Spleen (tissue), 11 donors: Measurements from ENCODE around the gene LMBRD2. TPM values are rescaled to one million over a fixed set of nuclear protein-coding genes. Genes with fewer than 3 reads are reported as not detected.
A peak's percentile ranks its signal among the peaks of the same experiment; 100 is the strongest.
"Not testable (repeated sequence)": the region's sequence is repeated elsewhere in the genome, so short reads cannot be mapped to it uniquely, and the experiment has no call there.

Source experiments
- DNase-seq: peaks from one replicate; pipeline ENCODE4 v3.0.0-alpha.2; 2020
- H3K27ac ChIP-seq, 8 donors: fragments of 200-600 bp; sonication (generic) in 7 of 8; 1 replicate in 4 of 8; 2 replicates in 4 of 8; pipeline versions ENCODE4 v1.5.0 to v1.8.0; 2016 to 2021; ENCODE audit warnings: inconsistent platforms in 4 of 8, mild to moderate bottlenecking in 4 of 8, moderate library complexity in 1 of 8
- H3K27me3 ChIP-seq, 7 donors: fragments of 200-600 bp; sonication (generic) in 6 of 7; replicated peaks in 1 of 7; 1 replicate in 4 of 7; 2 replicates in 3 of 7; pipeline versions ENCODE4 v1.5.0 to v1.8.0; 2016 to 2021; ENCODE audit warnings: inconsistent platforms in 3 of 7, mild to moderate bottlenecking in 1 of 7
- H3K36me3 ChIP-seq, 6 donors: fragments of 200-600 bp; sonication (generic) in 5 of 6; 1 replicate in 4 of 6; 2 replicates in 2 of 6; pipeline versions ENCODE4 v1.5.0 to v1.8.0; 2016 to 2021; ENCODE audit warnings: inconsistent platforms in 2 of 6
- H3K4me1 ChIP-seq, 6 donors: fragments of 200-600 bp; sonication (generic) in 5 of 6; 1 replicate in 3 of 6; 2 replicates in 3 of 6; pipeline versions ENCODE4 v1.5.0 to v1.8.0; 2016 to 2021; ENCODE audit warnings: inconsistent platforms in 3 of 6
- H3K4me3 ChIP-seq, 8 donors: fragments of 200-600 bp; sonication (generic) in 7 of 8; 1 replicate in 4 of 8; 2 replicates in 4 of 8; pipeline versions ENCODE4 v1.5.0 to v1.8.0; 2016 to 2021; ENCODE audit warnings: inconsistent platforms in 4 of 8, mild to moderate bottlenecking in 4 of 8, moderate library complexity in 2 of 8
- H3K9me3 ChIP-seq, 8 donors: fragments of 200-600 bp; sonication (generic) in 7 of 8; 1 replicate in 4 of 8; 2 replicates in 4 of 8; pipeline versions ENCODE4 v1.5.0 to v1.8.0; 2016 to 2021; ENCODE audit warnings: inconsistent platforms in 4 of 8
- CTCF ChIP-seq, 11 experiments: fragments of 200-600 bp in 7 of 11; fragments of 450-650 bp in 4 of 11; sonication (generic) in 4 of 11; IDR thresholded peaks in 8 of 11; conservative IDR thresholded peaks in 3 of 11; 1 replicate in 7 of 11; 2 replicates in 4 of 11; pipeline versions ENCODE4 v1.4.0 to v1.8.0; 2016 to 2021; ENCODE audit warnings: antibody characterized with exemption in 11 of 11, inconsistent platforms in 4 of 11, mild to moderate bottlenecking in 1 of 11
- POLR2A ChIP-seq, 3 donors: fragments of 450-650 bp; IDR thresholded peaks; one replicate each; pipeline ENCODE4 v1.5.1; 2017; ENCODE audit warnings: antibody characterized with exemption in 3 of 3, mild to moderate bottlenecking in 1 of 3
- POLR2AphosphoS5 ChIP-seq, 3 donors: sonication (generic); formaldehyde crosslinking; IDR thresholded peaks; one replicate each; pipeline ENCODE4 v1.5.1; 2017; ENCODE audit warnings: antibody characterized with exemption in 3 of 3
- WGBS, 5 donors: extraction: QIAGEN DNeasy Blood & Tissue Kit in 3 of 5; methylation state at CpG; one replicate each; pipeline versions ENCODE4 v1.1.5 to v1.1.7; 2013 to 2018; 5-methylcytosine and 5-hydroxymethylcytosine counted together
- intact Hi-C: fragments of 100-400 bp; cut with DNase I; formaldehyde crosslinking; loops from one replicate; pipeline ENCODE4 v1.15.0; 2023; ENCODE audit warnings: low total_unique reads
- polyA plus RNA-seq, 3 donors: library from polyadenylated mRNA; stranded (reverse); fragments of 200-250 nt; gene quantifications; one replicate each; pipeline ENCODE4 v1.2.1, GENCODE V29; 2013
- total RNA-seq, 7 donors: library from RNA; depleted of rRNA in 3 of 7; stranded (reverse); fragments of >200 nt in 3 of 7; fragmentation: NEBNext Ultra II Directional in 4 of 7; extraction: Animal tissue kit (Norgen Biotek cat#: 25700) in 4 of 7; gene quantifications; one replicate each; pipeline versions ENCODE4 v1.1.0 to v1.2.1, GENCODE V29; 2016 to 2021
- donor health status: healthy with polysubstance abuse.
- donor health status: DM: no; HTN: no; CAD: no; lungs with moderate emphysema.
- donor health status: DM: no; HTN: no; CAD: no.
- donor health status: Bipolar disorder and iron deficiency.
- donor health status: healthy.
- donor health status: DM: no; HTN: no; CAD: no.
- donor health status: DM: yes; HTN: yes; CAD: no.

LMBRD2 gene
- total and polyA plus RNA-seq, 10 donors = 1.4 to 19.5 (median 12.2) TPM

GRCh38 chr5:36138900-36139683 lies 12.6 kb downstream of the LMBRD2 start:
- Histone ChIP-seq H3K4me3 (no peak overlapping the region), H3K36me3 (peaks cover 0 to 81% (median 36%) of the 10 kb centered on the region in 6 donors), H3K4me1 (no peaks in the 10 kb centered on the region), H3K27me3 (no peaks in the 10 kb centered on the region), H3K9me3 (peaks cover 0 to 18% (median 15%) of the 10 kb centered on the region in 8 donors), H3K27ac (no peak overlapping the region)
- WGBS, 5 donors = 93 to 100% (median 98%) methylated on average over 6 to 7 of the region's 7 CpGs
- intact Hi-C loops = no loop called here
- no peak for TF ChIP-seq CTCF (IDR thresholded peaks at IDR 0.05 in 8 of 11, conservative IDR thresholded peaks at IDR 0.05 in 3 of 11)
- TF ChIP-seq POLR2AphosphoS5 (IDR thresholded peaks at IDR 0.05) = no peak
- peak; percentile 72 for DNase-seq

- no peak overlapping the region for H3K4me3 ChIP-seq
- no peaks in the 10 kb centered on the region for H3K27me3 ChIP-seq
- intact Hi-C loops = no loop called here
- no peak for DNase-seq
- H3K36me3 ChIP-seq = peaks cover 0 to 77% (median 28%) of the 10 kb centered on the region in 6 donors
- no peak for TF ChIP-seq POLR2A (IDR thresholded peaks at IDR 0.05)
- no peak for TF ChIP-seq CTCF (IDR thresholded peaks at IDR 0.05 in 8 of 11, conservative IDR thresholded peaks at IDR 0.05 in 3 of 11)
- TF ChIP-seq POLR2AphosphoS5 (IDR thresholded peaks at IDR 0.05) = no peak
- H3K27ac ChIP-seq = no peak overlapping the region
- peaks cover 0 to 18% (median 15%) of the 10 kb centered on the region in 8 donors for H3K9me3 ChIP-seq
- H3K4me1 ChIP-seq = no peaks in the 10 kb centered on the region
Measured at GRCh38 chr5:36136581-36136980, 15.1 kb downstream of the LMBRD2 start.

GRCh38 chr5:36135988-36136387 lies 15.7 kb downstream of the LMBRD2 start:
- no peak for DNase-seq
- Histone ChIP-seq H3K36me3 (peaks cover 0 to 75% (median 24%) of the 10 kb centered on the region in 6 donors), H3K4me1 (no peaks in the 10 kb centered on the region), H3K27ac (no peak overlapping the region), H3K27me3 (no peaks in the 10 kb centered on the region), H3K9me3 (peaks cover 0 to 18% (median 15%) of the 10 kb centered on the region in 8 donors), H3K4me3 (no peak overlapping the region)
- no peak for TF ChIP-seq POLR2AphosphoS5 (IDR thresholded peaks at IDR 0.05)
- TF ChIP-seq POLR2A (IDR thresholded peaks at IDR 0.05) = no peak
- no peak for TF ChIP-seq CTCF (IDR thresholded peaks at IDR 0.05 in 8 of 11, conservative IDR thresholded peaks at IDR 0.05 in 3 of 11)
- intact Hi-C loops = no loop called here
- 93 to 99% (median 97%) methylated on average over 3 of the region's 3 CpGs for WGBS, 5 donors

- WGBS, 5 donors = 95 to 100% (median 97%) methylated on average over 1 of the region's 1 CpG
- peaks cover 0 to 76% (median 19%) of the 10 kb centered on the region in 6 donors for H3K36me3 ChIP-seq
- DNase-seq = not testable (repeated sequence)
Measured at GRCh38 chr5:36133009-36133408, 18.7 kb downstream of the LMBRD2 start.

GRCh38 chr5:36129666-36130065 lies 22.0 kb downstream of the LMBRD2 start:
- peaks cover 0 to 22% (median 20%) of the 10 kb centered on the region in 8 donors for H3K9me3 ChIP-seq
- H3K4me1 ChIP-seq, H3K27ac ChIP-seq, H3K4me3 ChIP-seq, intact Hi-C loops, DNase-seq, H3K27me3 ChIP-seq: not testable (repeated sequence)
- peaks cover 0 to 66% (median 13%) of the 10 kb centered on the region in 6 donors for H3K36me3 ChIP-seq
- WGBS, 5 donors = 95 to 100% (median 98%) methylated on average over 3 to 5 of the region's 5 CpGs

More at GRCh38 chr5:36133009-36133408, 18.7 kb downstream of the LMBRD2 start:
- H3K27ac ChIP-seq, H3K4me3 ChIP-seq, H3K27me3 ChIP-seq, intact Hi-C loops, H3K4me1 ChIP-seq: not testable (repeated sequence)
- peaks cover 0 to 22% (median 18%) of the 10 kb centered on the region in 8 donors for H3K9me3 ChIP-seq
